Upper lobe of left lung (tissue), 4 donors: ENCODE results near the gene NHERF1.

Experiments used
- POLR2A ChIP-seq, 4 donors: fragments of 450-650 bp; IDR thresholded peaks; one replicate each; pipeline ENCODE4 v1.5.1; 2016 to 2017; ENCODE audit warnings: antibody characterized with exemption in 4 of 4, mild to moderate bottlenecking in 2 of 4
- POLR2AphosphoS5 ChIP-seq, 2 donors: sonication (generic); formaldehyde crosslinking; IDR thresholded peaks; one replicate each; pipeline ENCODE4 v1.5.1; 2017; ENCODE audit warnings: antibody characterized with exemption in 2 of 2
- TF ChIP-seq, protein P1 (sequence below), 6 experiments: fragments of 450-650 bp in 4 of 6; fragments of 200-600 bp in 2 of 6; sonication (generic) in 2 of 6; IDR thresholded peaks; one replicate each; pipeline ENCODE4 v1.5.1; 2016 to 2019; ENCODE audit warnings: antibody characterized with exemption in 6 of 6

DNA sequence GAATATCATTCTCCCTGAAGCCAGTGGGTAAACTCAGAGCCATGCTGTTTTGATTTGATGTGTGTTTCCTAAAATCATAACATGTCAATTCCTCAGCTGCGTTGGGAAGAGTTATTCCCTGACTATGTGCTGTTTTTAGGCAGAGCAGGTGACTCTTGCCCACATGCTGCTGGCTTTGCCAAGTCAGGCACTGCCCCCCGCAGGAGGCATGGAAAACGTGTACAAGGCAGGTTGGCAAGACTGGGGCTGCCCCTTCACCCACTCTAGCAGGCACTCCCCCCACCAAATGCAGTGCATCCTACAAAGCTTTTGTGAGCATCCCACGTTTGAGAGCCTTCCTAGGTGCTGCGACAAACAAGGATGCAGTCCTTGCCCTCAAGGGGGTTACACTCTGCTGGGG, 66.0 kb downstream of the NHERF1 start:
- TF ChIP-seq POLR2A (IDR thresholded peaks at IDR 0.05) (no peak), POLR2AphosphoS5 (IDR thresholded peaks at IDR 0.05) (no peak)
- TF ChIP-seq, protein P1, sequence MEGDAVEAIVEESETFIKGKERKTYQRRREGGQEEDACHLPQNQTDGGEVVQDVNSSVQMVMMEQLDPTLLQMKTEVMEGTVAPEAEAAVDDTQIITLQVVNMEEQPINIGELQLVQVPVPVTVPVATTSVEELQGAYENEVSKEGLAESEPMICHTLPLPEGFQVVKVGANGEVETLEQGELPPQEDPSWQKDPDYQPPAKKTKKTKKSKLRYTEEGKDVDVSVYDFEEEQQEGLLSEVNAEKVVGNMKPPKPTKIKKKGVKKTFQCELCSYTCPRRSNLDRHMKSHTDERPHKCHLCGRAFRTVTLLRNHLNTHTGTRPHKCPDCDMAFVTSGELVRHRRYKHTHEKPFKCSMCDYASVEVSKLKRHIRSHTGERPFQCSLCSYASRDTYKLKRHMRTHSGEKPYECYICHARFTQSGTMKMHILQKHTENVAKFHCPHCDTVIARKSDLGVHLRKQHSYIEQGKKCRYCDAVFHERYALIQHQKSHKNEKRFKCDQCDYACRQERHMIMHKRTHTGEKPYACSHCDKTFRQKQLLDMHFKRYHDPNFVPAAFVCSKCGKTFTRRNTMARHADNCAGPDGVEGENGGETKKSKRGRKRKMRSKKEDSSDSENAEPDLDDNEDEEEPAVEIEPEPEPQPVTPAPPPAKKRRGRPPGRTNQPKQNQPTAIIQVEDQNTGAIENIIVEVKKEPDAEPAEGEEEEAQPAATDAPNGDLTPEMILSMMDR (IDR thresholded peaks at IDR 0.05), result no peak
